ENCODE results near the gene DNAJB6. TPM values are rescaled to one million over a fixed set of nuclear protein-coding genes. Genes with fewer than 3 reads are reported as not detected.

DNAJB6 gene
- total RNA-seq, 2 experiments from 2014 or later, result 85.9 to 97.1 TPM

DNA sequence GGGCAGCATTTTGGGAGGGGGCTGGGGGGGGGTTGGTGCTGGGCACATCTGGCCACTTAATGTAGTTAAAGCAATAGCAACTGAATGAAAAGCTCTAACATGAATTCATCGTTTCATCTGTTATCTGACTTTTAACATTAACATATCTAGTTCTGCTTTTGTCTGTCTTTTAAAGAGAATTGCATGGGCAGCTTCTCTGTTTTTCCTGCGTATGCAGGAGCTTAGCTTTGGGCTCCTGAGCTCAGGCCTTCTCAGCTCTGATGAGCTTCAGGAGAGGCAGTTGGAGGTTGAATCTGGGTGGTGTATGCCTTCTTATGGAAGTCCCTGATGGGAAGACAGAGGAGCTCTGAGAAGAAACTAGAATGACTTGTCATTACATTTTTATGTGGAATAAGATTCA is 58.4 kb downstream of the DNAJB6 start:
- H3K27me3 Mint-ChIP-seq, result no peaks in the 10 kb centered on the region
- DNase-seq, result no peak
- H3K36me3 Mint-ChIP-seq (ENCODE audit: low read depth), result peaks cover 34% of the 10 kb centered on the region
- POLR2A ChIA-PET, result interaction anchor here (1.3 to 1.7 kb wide), 3 partner anchors 8 to 12 kb away, joined by 3 to 4 read pairs (median 3); no protein-coding TSS in a partner anchor
- no peaks in the 10 kb centered on the region for H3K9me3 Mint-ChIP-seq
- no peak overlapping the region for H3K4me3 Mint-ChIP-seq
- CTCF ChIA-PET, result interaction anchor here (0.7 to 1.5 kb wide), 2 partner anchors 9 to 1796 kb away, joined by 3 to 5 read pairs; no protein-coding TSS in a partner anchor
- peak overlapping the region; percentile 19 for H3K27ac Mint-ChIP-seq
- peaks cover 30% of the 10 kb centered on the region for H3K4me1 Mint-ChIP-seq

- no peak for DNase-seq
- peaks cover 17% of the 10 kb centered on the region for H3K4me1 Mint-ChIP-seq
- no peak overlapping the region for H3K4me3 Mint-ChIP-seq
- ChIA-PET POLR2A (interaction anchor here (1.8 kb wide), 1 partner anchor 8 kb away, joined by 5 read pairs; no protein-coding TSS in a partner anchor), CTCF (interaction anchor here (1.5 kb wide), 1 partner anchor 10 kb away, joined by 5 read pairs; no protein-coding TSS in a partner anchor)
- no peaks in the 10 kb centered on the region for H3K27me3 Mint-ChIP-seq
- no peak overlapping the region for H3K27ac Mint-ChIP-seq
- peaks cover 41% of the 10 kb centered on the region for H3K36me3 Mint-ChIP-seq (ENCODE audit: low read depth)
- H3K9me3 Mint-ChIP-seq, result no peaks in the 10 kb centered on the region
Measured at GRCh38 chr7:157396316-157397035, 59.7 kb downstream of the DNAJB6 start.

DNA sequence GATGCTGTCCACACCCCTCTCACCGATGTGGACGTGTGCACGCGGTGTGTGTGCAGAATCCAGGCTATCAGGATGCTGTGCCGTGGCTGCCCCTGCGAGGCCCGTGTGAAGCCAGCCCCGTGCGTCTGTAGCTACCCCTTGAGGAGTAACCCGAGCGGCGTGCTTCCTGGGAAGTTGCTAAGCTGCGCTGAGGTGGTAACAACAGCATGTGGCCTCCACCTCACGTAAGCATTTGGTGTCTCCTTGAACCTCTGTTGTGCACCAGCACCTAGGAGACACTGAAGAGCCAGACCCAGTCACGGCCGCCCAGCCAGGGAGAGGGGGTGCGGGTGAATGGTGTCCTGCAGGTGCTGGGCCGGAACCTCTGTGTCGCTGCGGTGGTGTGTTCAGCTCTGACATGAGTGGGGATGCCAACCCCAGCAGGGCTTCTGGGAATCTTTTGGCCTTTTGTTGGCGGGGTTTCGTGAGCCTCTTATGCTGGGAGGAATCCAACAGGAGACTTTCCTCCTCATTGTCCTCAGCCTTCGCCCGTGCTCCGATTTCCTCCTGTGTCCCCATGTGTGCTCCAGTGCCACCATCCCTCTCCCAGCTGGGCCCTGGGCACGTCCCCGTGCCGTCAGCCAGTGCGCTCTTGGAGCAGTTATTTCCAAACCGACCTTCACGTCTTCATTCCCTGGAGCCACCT is 60.4 kb downstream of the DNAJB6 start:
- no peaks in the 10 kb centered on the region for H3K9me3 Mint-ChIP-seq
- POLR2A ChIA-PET, result interaction anchor here (1.8 kb wide), 1 partner anchor 9 kb away, joined by 5 read pairs; no protein-coding TSS in a partner anchor
- no peak for DNase-seq
- H3K27me3 Mint-ChIP-seq, result no peaks in the 10 kb centered on the region
- peaks cover 40% of the 10 kb centered on the region for H3K36me3 Mint-ChIP-seq (ENCODE audit: low read depth)
- CTCF ChIA-PET, result interaction anchor here (1.6 to 1.8 kb wide), 2 partner anchors 9 to 10 kb away, joined by 5 read pairs; no protein-coding TSS in a partner anchor
- peaks cover 12% of the 10 kb centered on the region for H3K4me1 Mint-ChIP-seq
- no peak overlapping the region for H3K27ac Mint-ChIP-seq
- H3K4me3 Mint-ChIP-seq, result no peak overlapping the region

DNA sequence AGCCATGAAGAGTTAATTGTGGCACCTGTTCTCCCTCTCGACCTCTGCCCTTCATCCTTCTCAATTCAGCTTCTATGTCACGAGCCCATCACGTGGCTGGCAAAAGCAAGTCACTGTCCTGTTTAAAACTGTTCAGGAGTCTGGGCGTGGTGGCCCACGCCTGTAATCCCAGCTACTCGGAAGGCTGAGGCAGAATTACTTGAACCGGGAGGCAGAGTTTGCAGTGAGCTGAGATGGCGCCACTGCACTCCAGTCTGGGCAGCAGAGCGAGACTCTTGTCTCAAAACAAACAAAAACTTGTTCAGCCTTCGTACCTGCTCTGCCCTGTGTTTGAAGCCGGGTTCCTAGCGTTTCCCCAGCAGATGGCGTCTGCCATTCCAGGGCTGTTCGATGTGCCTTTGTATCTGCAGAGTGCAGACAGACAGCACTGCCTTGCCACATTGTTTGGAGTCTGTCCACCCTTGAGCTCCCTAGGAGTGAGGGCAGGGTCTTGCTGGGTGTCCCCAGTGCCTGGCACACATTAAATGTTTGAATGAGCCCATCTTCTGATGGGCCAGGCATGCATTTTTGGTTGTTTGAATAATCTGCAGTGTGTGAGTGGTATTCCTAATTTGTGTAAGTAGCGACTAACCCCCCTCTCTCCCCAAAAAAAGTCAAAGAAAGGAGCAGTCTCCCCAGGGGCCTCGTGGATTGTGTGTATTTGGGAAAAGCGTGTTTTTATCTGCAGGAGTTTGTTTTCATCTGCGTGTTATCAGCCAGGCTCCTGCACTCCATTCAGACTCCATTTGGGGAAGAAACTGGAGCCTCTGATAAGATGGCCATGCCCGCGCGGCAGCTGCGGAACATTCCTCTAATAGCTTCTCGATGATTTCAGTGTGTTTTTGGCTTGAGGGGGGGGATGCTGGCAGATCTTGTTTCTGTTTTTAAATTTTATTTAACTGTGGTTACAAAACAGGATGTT is 61.2 kb downstream of the DNAJB6 start:
- ChIA-PET CTCF (interaction anchor here (0.9 to 1.8 kb wide), 3 partner anchors 9 to 957 kb away, joined by 4 to 5 read pairs (median 5); no protein-coding TSS in a partner anchor), POLR2A (interaction anchor here (1.8 kb wide), 1 partner anchor 9 kb away, joined by 5 read pairs; no protein-coding TSS in a partner anchor)
- peaks cover 11% of the 10 kb centered on the region for H3K4me1 Mint-ChIP-seq
- no peaks in the 10 kb centered on the region for H3K9me3 Mint-ChIP-seq
- H3K27me3 Mint-ChIP-seq, result no peaks in the 10 kb centered on the region
- peak overlapping the region; percentile 36 for H3K27ac Mint-ChIP-seq
- H3K4me3 Mint-ChIP-seq, result no peak overlapping the region
- H3K36me3 Mint-ChIP-seq (ENCODE audit: low read depth), result peaks cover 35% of the 10 kb centered on the region
- peak; percentile 34 for DNase-seq

DNA sequence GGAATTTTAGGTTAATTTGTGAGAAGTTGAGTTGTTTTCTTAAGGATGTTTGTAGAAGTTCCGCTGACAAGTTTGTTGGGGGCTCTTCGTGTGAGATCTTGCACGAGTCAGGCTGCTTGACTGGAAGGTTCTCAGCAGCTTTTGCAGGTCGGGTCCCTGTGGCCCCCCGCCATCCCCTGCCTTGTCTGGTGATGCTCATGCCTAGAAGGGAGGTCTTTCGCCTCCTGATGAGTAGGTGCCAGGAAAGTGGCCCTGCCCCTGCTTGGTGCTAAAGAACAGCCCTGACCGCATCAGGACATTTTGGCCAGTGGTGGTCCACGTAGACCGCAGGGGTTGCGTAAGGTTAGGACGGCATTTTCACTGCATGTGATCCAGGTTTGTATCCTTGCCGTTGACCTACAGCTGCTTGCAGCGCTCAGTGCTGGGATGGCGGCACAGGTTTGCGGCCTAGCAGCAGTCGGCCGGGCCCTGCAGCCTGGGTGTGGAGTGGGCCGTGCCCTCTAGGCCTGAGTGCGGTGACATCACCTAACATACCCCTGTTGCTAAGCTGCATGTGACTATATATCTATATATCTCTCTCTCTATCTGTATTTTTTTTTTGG is 62.4 kb downstream of the DNAJB6 start:
- no peak overlapping the region for H3K4me3 Mint-ChIP-seq
- peaks cover 34% of the 10 kb centered on the region for H3K36me3 Mint-ChIP-seq (ENCODE audit: low read depth)
- ChIA-PET CTCF (interaction anchor here (1.8 kb wide), 1 partner anchor 11 kb away, joined by 5 read pairs; no protein-coding TSS in a partner anchor), POLR2A (no interaction called here)
- no peak for DNase-seq
- no peak overlapping the region for H3K27ac Mint-ChIP-seq
- peaks cover 14% of the 10 kb centered on the region for H3K4me1 Mint-ChIP-seq
- H3K27me3 Mint-ChIP-seq, result no peaks in the 10 kb centered on the region
- no peaks in the 10 kb centered on the region for H3K9me3 Mint-ChIP-seq

DNA sequence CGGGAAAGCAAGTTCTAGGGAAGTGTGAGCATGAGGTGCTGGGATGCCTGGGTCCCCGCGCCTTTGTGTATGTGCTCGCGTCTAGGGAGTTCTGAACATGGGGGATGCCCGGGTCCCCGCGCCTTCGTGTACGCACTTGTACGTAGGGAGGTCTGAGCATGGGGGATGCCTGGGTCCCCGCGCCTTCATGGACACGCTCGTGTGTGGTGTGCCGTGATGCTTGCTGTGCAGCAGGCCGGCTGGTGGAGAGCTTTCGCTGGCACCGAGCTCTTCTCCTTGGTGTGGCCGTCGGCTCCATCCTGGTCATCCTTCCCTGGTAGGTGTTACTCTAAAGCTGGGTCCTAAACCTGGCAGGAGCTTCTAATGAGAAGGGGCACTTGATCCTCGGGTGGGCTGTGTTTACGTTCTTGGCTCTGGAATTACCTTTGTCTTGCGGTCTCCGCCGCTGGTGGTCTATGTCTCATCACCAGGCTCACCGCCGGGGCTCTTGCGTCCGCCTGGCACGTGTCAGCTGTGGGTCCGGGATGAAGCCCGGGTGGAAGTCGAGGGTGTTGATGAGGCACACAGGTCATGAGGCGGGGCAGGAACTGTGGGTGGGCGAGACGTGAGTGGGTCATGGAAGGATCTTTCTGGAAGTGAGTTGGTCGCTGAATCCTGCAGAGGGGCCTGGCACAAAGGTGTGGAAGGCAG is 63.5 kb downstream of the DNAJB6 start:
- no peak for DNase-seq
- peaks cover 38% of the 10 kb centered on the region for H3K36me3 Mint-ChIP-seq (ENCODE audit: low read depth)
- H3K4me1 Mint-ChIP-seq, result peaks cover 22% of the 10 kb centered on the region
- H3K27me3 Mint-ChIP-seq, result no peaks in the 10 kb centered on the region
- ChIA-PET CTCF (interaction anchor here (1.1 kb wide), 1 partner anchor 13 kb away, joined by 3 read pairs; no protein-coding TSS in a partner anchor), POLR2A (interaction anchor here (1.0 kb wide), 1 partner anchor 11 kb away, joined by 4 read pairs; no protein-coding TSS in a partner anchor)
- no peaks in the 10 kb centered on the region for H3K9me3 Mint-ChIP-seq
- no peak overlapping the region for H3K4me3 Mint-ChIP-seq
- H3K27ac Mint-ChIP-seq, result no peak overlapping the region

DNA sequence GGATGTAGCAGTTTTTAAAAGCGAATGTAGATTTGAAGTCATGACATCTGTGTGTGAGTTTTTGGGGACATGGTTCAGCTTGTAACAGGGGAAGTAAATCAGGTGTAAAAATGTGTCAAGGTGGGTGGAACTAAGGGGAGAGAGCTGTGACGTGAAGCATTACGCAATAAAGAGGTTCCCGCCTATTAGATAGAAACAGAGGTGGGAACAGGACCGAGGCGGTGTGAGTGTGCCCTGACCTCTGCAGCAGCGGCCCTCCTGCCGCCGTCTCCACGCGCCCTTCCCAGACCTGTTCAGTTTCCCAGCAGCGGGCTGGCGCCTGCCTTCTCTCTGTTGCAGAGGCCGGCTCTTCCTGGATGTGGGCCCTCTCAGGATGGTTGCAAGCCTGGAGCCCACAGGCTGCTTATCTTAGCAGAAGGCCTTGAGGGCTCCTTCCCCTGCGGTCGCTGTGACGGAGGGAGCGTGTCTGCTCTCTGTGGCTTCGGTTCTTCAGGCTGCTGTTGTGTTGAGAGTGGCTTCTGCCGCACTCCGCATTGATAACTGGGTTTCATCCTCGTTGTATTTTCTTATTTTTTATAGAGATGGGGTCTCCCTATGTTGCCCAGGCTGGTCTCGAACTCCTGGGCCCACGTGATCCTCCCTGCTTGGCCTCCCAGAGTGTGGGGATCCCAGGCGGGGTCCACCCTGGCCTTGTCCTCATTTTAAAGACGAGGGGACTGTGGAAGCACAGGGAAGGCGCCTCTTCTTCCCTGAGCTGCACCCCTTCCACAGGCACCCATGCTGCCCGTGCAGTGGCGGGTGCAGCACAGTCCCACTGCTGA is 65.0 kb downstream of the DNAJB6 start:
- CTCF ChIA-PET, result no interaction called here
- Mint-ChIP-seq H3K27ac (no peak overlapping the region), H3K9me3 (no peaks in the 10 kb centered on the region), H3K4me3 (no peak overlapping the region), H3K4me1 (peaks cover 22% of the 10 kb centered on the region), H3K27me3 (no peaks in the 10 kb centered on the region), H3K36me3 (ENCODE audit: low read depth) (peaks cover 38% of the 10 kb centered on the region)
- POLR2A ChIA-PET, result no interaction called here
- no peak for DNase-seq

- Mint-ChIP-seq H3K4me3 (no peak overlapping the region), H3K36me3 (ENCODE audit: low read depth) (peaks cover 38% of the 10 kb centered on the region), H3K4me1 (peaks cover 22% of the 10 kb centered on the region), H3K27me3 (no peaks in the 10 kb centered on the region), H3K9me3 (no peaks in the 10 kb centered on the region), H3K27ac (no peak overlapping the region)
- CTCF ChIA-PET, result no interaction called here
- POLR2A ChIA-PET, result no interaction called here
- no peak for DNase-seq
Measured at GRCh38 chr7:157402388-157402703, 65.5 kb downstream of the DNAJB6 start.

GRCh38 chr7:157402911-157403534 is 66.2 kb downstream of the DNAJB6 start:
- ChIA-PET CTCF (interaction anchor here (1.2 kb wide), 1 partner anchor 29 kb away, joined by 4 read pairs; no protein-coding TSS in a partner anchor), POLR2A (interaction anchor here (0.6 kb wide), 1 partner anchor 132 kb away, joined by 6 read pairs; no protein-coding TSS in a partner anchor)
- H3K27me3 Mint-ChIP-seq, result no peaks in the 10 kb centered on the region
- H3K27ac Mint-ChIP-seq, result peak overlapping the region; percentile 3
- H3K9me3 Mint-ChIP-seq, result no peaks in the 10 kb centered on the region
- DNase-seq, result no peak
- peaks cover 33% of the 10 kb centered on the region for H3K36me3 Mint-ChIP-seq (ENCODE audit: low read depth)
- H3K4me3 Mint-ChIP-seq, result no peak overlapping the region
- peaks cover 18% of the 10 kb centered on the region for H3K4me1 Mint-ChIP-seq

GRCh38 chr7:157403646-157404401 is 67.0 kb downstream of the DNAJB6 start:
- H3K36me3 Mint-ChIP-seq (ENCODE audit: low read depth), result peaks cover 32% of the 10 kb centered on the region
- DNase-seq, result no peak
- H3K4me3 Mint-ChIP-seq, result no peak overlapping the region
- H3K27ac Mint-ChIP-seq, result no peak overlapping the region
- no peaks in the 10 kb centered on the region for H3K9me3 Mint-ChIP-seq
- no peaks in the 10 kb centered on the region for H3K27me3 Mint-ChIP-seq
- peaks cover 14% of the 10 kb centered on the region for H3K4me1 Mint-ChIP-seq
- CTCF ChIA-PET, result interaction anchor here (1.2 kb wide), 1 partner anchor 28 kb away, joined by 4 read pairs; no protein-coding TSS in a partner anchor
- POLR2A ChIA-PET, result interaction anchor here (0.6 kb wide), 1 partner anchor 132 kb away, joined by 6 read pairs; no protein-coding TSS in a partner anchor
